ENCODE data around the gene PGAM2.

PGAM2 gene

DNA sequence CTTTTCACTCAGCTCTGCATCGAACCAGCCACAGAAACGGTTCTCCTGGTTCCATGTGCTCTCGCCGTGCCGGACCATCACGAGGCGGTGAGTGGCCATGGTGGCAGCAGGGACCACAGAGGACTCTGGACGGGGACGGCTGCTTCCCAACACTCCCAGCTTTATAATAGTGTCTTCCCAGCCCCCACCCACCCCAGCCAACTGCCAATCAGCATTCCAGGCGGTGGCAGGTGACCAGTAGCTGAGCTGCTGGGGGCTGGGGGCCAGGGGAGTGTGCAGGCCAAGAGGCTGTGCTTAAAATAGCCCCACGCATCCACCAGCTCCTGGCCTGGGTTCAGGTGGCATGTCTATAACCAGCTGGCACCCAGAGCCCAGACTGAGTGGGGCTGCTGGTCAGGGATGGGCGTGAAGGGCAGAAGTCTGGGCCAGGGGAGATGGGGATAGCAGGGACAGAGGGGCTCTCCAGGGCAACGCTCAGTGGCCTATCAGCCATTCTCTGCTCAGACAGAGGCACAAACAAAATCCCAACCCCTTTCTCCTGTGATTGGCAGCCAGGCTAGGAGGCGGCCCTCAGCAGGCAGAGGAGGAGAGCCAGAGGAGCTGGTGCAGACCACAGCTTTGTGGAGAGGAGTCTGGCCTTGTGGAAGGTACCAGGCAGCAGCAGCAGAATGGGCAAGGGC, at the start of gene PGAM2:
PGAM2 (minus strand) TSS at position 137 of the 680 bp plus-strand sequence; CDS start at position 99, 38 bp downstream.
- no peak for FAIRE-seq

DNA sequence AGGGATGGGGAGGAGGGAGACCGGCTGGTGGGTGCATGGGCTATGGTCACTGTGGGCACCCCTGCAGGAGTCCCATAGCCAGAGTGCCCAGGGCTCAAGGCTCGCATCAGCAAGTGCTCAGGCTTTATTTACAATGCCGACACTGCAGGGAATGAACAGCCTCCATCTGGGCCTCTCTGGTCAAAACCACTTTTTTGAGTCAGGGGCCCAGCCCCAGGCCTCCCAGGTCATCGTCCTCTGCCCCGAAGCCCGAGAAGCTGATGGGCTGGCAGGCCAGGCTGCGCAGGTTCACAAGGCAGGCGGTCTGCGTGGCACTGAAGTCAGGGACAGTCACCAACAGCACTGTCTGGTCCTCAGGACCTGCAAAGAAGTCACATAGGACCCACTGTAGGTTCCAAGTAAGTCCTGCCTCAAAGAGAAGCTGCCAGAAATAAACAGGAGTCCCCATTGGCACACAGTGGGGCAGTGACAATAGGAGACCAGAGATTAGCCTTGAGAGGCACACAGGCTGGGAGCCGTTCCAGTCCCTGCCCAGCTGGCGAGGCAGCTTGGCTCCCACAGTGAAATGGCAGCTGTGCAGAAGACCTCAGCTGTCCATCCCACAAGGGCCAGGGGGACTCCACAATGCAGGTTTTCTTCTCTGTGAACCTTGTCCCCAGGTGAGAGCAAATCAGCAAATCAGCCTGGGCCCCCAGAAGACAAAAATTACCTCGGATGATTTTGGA, 49.4 kb upstream of the PGAM2 start:
- FAIRE-seq, result no peak

- no peak for FAIRE-seq
Measured at GRCh38 chr7:44113764-44114354, 48.5 kb upstream of the PGAM2 start.

DNA sequence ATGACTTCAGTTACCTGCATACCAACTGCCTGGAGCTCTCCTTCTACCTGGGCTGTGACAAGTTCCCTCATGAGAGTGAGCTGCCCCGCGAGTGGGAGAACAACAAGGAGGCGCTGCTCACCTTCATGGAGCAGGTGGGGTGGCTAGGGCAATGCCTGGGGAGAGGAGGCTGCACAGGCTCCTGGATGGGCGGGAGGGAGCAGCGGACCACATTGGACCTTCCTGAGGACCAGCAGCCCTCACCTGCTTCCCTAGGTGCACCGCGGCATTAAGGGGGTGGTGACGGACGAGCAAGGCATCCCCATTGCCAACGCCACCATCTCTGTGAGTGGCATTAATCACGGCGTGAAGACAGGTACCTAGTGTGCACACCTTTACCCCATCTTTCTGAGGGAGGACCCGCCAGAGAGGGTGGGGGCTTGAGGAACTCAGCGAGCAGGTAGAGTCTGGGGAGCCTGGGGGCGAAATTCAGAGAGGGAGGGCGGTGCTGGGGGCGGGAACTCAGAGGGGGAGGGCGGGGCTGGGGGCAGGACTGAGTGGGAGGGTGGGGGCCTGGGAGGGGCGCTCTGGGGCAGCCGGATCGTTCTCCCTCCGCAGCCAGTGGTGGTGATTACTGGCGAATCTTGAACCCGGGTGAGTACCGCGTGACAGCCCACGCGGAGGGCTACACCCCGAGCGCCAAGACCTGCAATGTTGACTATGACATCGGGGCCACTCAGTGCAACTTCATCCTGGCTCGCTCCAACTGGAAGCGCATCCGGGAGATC, 47.8 kb upstream of the PGAM2 start:
- no peak for FAIRE-seq

- FAIRE-seq, result no peak
Measured at GRCh38 chr7:44112231-44112996, 47.0 kb upstream of the PGAM2 start.

DNA sequence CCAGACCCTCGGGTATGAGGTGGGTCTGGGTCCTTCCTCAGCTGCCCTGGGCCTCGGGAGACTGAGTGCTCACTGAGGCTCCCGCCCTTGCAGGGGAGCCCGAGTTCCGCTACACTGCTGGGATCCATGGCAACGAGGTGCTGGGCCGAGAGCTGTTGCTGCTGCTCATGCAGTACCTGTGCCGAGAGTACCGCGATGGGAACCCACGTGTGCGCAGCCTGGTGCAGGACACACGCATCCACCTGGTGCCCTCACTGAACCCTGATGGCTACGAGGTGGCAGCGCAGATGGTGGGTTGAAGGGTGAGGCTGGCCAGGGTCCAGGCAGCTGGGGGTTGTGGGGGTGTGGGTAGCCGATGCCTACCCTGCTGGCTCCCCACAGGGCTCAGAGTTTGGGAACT, 46.4 kb upstream of the PGAM2 start:
- no peak for FAIRE-seq

DNA sequence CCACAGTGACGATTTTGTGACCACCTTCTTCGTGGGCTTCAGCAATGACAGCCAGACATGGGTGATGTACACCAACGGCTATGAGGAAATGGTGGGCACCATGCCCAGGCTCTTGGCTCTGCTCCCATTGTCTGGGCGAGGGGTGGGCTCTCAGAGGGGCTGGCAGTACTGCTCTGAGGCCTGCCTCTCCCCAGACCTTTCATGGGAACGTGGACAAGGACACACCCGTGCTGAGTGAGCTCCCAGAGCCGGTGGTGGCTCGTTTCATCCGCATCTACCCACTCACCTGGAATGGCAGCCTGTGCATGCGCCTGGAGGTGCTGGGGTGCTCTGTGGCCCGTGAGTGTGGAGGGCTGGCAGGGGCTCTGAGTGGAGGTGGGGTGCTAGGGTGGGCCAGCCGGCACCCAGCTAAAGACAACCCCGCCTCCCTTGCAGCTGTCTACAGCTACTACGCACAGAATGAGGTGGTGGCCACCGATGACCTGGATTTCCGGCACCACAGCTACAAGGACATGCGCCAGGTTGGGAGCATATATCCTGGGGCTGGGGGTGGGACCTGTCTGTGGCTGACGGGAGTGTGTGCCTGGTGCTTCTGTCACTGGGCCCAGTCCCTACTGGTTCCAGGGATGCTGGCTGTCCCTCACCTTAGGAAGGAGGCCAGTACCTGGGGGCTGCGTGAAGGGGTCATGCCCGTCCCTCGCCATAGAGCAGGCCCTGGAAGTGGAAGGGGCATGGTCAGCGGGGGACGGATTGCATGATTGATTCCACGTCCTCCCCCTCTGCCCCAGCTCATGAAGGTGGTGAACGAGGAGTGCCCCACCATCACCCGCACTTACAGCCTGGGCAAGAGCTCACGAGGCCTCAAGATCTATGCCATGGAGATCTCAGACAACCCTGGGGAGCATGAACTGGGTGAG, 45.6 kb upstream of the PGAM2 start:
- FAIRE-seq, result no peak

DNA sequence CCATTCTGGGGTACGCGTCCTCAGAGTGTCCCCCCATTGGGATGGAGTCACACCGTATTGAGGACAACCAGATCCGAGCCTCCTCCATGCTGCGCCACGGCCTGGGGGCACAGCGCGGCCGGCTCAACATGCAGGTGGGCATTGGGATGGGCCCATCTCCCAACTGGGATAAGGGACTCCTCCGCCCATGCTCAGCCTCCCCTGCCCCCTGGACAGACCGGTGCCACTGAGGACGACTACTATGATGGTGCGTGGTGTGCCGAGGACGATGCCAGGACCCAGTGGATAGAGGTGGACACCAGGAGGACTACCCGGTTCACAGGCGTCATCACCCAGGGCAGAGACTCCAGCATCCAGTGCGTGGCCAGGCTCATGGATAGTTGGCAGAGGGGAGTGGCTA, 44.6 kb upstream of the PGAM2 start:
- FAIRE-seq, result no peak

GRCh38 chr7:44108768-44109750, 43.7 kb upstream of the PGAM2 start:
- FAIRE-seq, result no peak

DNA sequence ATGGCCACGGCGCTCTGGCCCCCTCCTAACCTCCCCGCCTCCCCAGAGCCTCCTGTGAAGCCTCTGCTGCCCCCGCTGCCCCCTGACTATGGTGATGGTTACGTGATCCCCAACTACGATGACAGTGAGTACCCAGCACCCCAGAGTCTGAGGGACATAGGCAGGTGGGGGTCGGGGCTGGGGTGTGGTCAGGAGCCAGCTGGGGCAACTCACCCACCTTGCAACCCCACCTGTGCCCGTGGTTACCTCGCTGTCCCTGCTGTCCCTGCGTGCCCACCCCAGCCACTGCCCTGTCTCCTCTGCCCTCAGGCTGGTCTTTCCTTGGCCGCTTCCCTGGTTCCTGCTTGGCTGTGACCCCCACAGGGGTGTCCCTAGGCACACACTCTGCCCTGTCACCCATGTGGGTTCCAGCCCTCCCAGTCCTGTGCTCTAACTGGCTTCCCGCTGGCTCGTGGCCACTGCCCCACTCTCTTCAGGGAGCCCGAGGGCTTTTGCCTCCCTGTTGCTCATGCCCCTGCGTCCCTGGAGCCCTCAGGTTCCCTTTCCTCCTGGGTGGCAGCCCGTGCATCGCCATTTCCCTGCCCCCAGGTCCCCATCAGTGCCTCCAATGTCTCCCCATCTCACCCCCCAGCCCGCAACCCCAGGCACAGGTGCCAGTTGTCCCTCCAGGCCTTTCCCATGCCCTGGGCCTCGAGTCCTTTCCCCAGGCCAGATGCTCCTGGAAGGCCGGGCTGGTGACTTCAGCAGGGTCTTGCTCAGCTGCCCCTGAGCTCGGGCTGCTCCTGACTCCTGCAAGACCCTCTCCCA, 42.8 kb upstream of the PGAM2 start:
- no peak for FAIRE-seq

GRCh38 chr7:44107116-44107960, 42.0 kb upstream of the PGAM2 start:
- no peak for FAIRE-seq

GRCh38 chr7:44106311-44107065, 41.1 kb upstream of the PGAM2 start:
- FAIRE-seq, result no peak

GRCh38 chr7:44105832-44106231, 40.5 kb upstream of the PGAM2 start:
- FAIRE-seq, result no peak

DNA sequence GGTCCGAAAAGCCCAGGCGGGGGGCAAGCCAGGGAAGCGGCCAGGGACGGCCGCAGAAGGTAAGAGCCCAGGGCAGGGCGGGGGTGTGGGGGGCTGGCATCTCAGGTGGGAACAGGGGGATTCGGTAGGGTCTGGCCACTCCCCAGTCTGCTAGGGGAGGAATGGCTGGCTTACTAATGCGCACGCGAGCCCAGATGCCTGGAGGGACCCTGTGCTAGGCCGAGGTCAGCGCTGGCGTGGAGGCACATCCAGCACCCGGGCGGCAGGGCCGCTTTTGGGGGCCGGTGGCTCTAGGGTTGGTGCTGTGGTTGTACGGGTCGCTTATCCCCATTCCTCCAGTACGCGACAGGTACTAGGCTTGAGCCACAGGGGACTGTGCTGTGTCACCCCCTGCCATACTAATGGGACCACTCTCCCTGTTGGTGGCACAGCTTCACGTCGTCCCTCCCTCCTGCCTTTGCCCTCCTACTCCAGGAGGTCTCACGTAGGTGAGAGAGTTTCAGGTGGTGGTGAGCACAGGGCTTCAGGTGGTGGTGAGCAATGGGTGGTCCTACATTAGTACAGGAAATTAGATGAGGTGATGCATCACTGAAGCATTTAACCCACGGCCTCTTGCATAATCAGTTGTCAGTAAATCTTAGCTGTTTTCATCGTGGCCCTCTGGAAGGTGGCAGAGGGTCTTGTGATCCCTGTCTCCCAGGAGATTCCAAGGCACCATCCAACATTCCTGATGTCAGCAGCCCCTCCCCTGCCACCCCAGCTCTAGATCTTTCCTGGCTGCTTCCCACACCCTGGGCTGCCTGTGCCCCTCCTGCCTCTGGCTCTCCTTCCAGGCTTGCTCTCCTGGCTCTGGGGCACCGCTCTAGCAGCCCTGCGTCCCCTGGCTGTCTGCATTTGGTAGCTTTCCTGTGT, 39.7 kb upstream of the PGAM2 start:
- no peak for FAIRE-seq

DNA sequence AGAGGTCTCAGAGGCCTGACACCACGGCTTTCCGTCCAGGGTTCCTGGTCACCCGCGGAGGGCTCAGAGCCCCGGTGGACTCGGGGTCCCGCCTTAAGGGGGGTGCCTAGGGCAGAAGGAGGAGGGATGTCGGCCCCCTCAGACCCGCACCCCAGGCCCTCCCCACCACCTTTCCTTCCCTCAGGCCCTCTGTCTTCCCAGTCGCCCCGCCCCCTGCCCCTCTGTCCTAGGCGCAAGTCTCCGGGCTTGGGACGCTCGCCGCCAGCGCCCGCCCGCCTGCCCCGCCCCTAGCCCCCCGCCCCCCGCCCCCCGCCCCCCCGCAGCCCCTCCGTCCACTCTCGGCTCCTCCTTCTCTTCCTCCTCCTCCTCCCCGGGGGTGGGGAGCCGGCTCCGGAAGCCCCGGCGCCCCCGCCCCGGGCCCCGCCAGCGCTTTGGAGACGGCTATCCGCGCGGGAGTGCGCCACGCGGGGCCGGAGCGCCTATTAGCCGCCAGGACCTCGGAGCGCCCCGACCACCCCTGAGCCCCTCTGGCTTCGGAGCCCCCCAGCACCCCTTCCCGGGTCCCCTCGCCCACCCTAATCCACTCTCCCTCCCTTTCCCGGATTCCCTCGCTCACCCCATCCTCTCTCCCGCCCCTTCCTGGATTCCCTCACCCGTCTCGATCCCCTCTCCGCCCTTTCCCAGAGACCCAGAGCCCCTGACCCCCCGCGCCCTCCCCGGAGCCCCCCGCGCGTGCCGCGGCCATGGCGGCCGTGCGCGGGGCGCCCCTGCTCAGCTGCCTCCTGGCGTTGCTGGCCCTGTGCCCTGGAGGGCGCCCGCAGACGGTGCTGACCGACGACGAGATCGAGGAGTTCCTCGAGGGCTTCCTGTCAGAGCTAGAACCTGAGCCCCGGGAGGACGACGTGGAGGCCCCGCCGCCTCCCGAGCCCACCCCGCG, 38.8 kb upstream of the PGAM2 start, which contains the start of gene AEBP1:
AEBP1 (plus strand) TSS at position 423 of the 937 bp plus-strand sequence; CDS start at position 744, 321 bp downstream.
- no peak for FAIRE-seq
